SU-DHL-6 (cell line): ENCODE data around the gene VAT1L.

Experiments
- H2AFZ ChIP-seq: fragments of 200-600 bp; sonication (generic); 2 replicates; pipeline ENCODE4 v1.6.1; 2014; ENCODE audit warnings: low read depth, mild to moderate bottlenecking, moderate library complexity, mixed read lengths, antibody characterized with exemption, low read length; ENCODE audit not compliant: severe bottlenecking
- H3F3A ChIP-seq: fragments of 200-600 bp; shearing (Covaris generic); 2 replicates; pipeline ENCODE4 v1.6.0; 2016; ENCODE audit warnings: antibody characterized with exemption, mild to moderate bottlenecking; ENCODE audit not compliant: insufficient read depth
- H3K27ac ChIP-seq: fragments of 200-600 bp; sonication (generic); 2 replicates; pipeline ENCODE4 v1.5.1; 2016; ENCODE audit warnings: low read depth, mild to moderate bottlenecking, low read length, moderate library complexity, mixed read lengths
- H3K27me3 ChIP-seq: fragments of 200-600 bp; sonication (generic), shearing (Covaris generic); 2 replicates; pipeline ENCODE4 v1.6.0; 2014; ENCODE audit warnings: mild to moderate bottlenecking, low read length
- H3K36me3 ChIP-seq: fragments of 200-600 bp; sonication (generic); 2 replicates; pipeline ENCODE4 v1.6.1; 2014; ENCODE audit warnings: mild to moderate bottlenecking, low read length, mixed read lengths
- H3K4me2 ChIP-seq: fragments of 300-600, 200-600 bp; shearing (Covaris generic), sonication (generic); 2 replicates; pipeline ENCODE4 v1.6.0; 2014; ENCODE audit warnings: low read length, low read depth, mild to moderate bottlenecking; ENCODE audit not compliant: poor library complexity, severe bottlenecking
- H3K4me3 ChIP-seq: fragments of 200-600 bp; sonication (generic); 2 replicates; pipeline ENCODE4 v1.5.1; 2014; ENCODE audit warnings: antibody characterized with exemption, low read length, mild to moderate bottlenecking, mixed read lengths; ENCODE audit not compliant: insufficient read depth, poor library complexity, severe bottlenecking
- H3K79me2 ChIP-seq: fragments of 200-600 bp; sonication (generic); 2 replicates; pipeline ENCODE4 v1.6.1; 2014; ENCODE audit warnings: mild to moderate bottlenecking, low read length, moderate library complexity; ENCODE audit not compliant: insufficient read depth
- H3K9ac ChIP-seq: fragments of 200-600 bp; sonication (generic); 2 replicates; pipeline ENCODE4 v1.7.0; 2014; ENCODE audit warnings: mild to moderate bottlenecking, low read length
- H3K9me2 ChIP-seq: fragments of 200-600 bp; sonication (generic); replicated peaks from 2 replicates; pipeline ENCODE4 v1.6.1; 2014; ENCODE audit warnings: low read length; ENCODE audit not compliant: insufficient read depth
- H3K9me3 ChIP-seq: fragments of 200-600 bp; sonication (generic); 2 replicates; pipeline ENCODE4 v1.6.1; 2014; ENCODE audit warnings: low read length, mixed read lengths; ENCODE audit not compliant: insufficient read depth
- H4K20me1 ChIP-seq: fragments of 200-600 bp; sonication (generic); 2 replicates; pipeline ENCODE4 v1.6.1; 2014; ENCODE audit warnings: low read depth, mild to moderate bottlenecking, antibody characterized with exemption, low read length, moderate library complexity, mixed read lengths
- CTCF ChIP-seq: fragments of 200-600 bp; sonication (generic); IDR thresholded peaks from one replicate; pipeline ENCODE4 v1.5.1; 2017; ENCODE audit warnings: antibody characterized with exemption, mild to moderate bottlenecking, low read length, moderate library complexity; ENCODE audit not compliant: insufficient read depth, poor library complexity, severe bottlenecking
- EZH2phosphoT487 ChIP-seq: fragments of 200-600 bp; sonication (generic), shearing (Covaris generic); conservative IDR thresholded peaks from 2 replicates; pipeline ENCODE4 v1.6.1; 2018; ENCODE audit warnings: mild to moderate bottlenecking, antibody characterized with exemption, low read length, moderate library complexity, mixed read lengths

Gene VAT1L

GRCh38 chr16:77881355-77882030 is 93.1 kb downstream of the VAT1L start:
- Histone ChIP-seq H3K9me3 (no peaks in the 10 kb centered on the region), H3K27ac (no peak overlapping the region), H4K20me1 (no peaks in the 10 kb centered on the region), H2AFZ (no peak overlapping the region), H3K36me3 (no peaks in the 10 kb centered on the region), H3K27me3 (no peaks in the 10 kb centered on the region), H3K4me3 (no peak overlapping the region), H3F3A (no peaks in the 10 kb centered on the region), H3K9me2 (no peaks in the 10 kb centered on the region), H3K4me2 (no peak overlapping the region), H3K9ac (no peak overlapping the region), H3K79me2 (no peaks in the 10 kb centered on the region)
- TF ChIP-seq EZH2phosphoT487: no peak
- no peak for TF ChIP-seq CTCF

- no peak overlapping the region for H2AFZ ChIP-seq
Observed at GRCh38 chr16:77882358-77882757, 94.0 kb downstream of the VAT1L start.

DNA sequence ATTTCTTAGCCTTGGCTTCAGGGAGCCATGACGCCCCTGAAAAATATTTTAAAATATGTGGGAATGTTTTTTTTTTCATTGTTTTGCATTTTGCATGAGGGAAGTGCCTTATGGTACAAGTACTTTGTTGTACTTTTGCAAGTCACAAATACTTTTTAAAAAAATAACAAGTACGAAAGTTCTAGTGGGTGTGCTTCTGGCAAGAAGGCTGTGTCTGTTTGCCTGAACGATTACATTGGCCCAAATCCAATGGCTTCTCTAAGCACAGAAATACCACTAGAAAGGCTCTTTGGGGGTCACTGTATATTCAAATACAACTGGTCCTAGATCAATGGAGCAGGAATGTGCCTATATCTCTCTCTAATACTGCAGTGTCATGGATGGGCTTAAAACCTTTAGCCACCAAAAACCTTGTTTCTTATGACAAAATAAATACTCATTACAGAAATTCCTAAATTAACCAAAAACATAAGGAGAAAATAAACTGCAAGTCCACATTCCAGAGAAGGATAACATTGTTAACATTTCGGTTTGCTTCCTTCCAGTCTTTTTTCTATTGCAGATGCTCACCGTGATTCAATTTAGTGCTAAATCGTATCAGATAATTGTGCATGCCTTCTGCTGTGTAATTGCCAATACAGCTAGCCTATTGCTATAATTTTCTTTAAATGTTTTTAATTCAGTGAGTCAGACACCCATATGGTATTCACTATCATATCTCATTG is 97.4 kb downstream of the VAT1L start:
- H3K9me3 ChIP-seq: no peaks in the 10 kb centered on the region
- no peaks in the 10 kb centered on the region for H3K9me2 ChIP-seq
- H3K9ac ChIP-seq: no peak overlapping the region
- no peak overlapping the region for H2AFZ ChIP-seq
- H3K36me3 ChIP-seq: no peaks in the 10 kb centered on the region
- no peaks in the 10 kb centered on the region for H3K79me2 ChIP-seq
- H4K20me1 ChIP-seq: no peaks in the 10 kb centered on the region
- H3K4me2 ChIP-seq: no peak overlapping the region
- H3K27me3 ChIP-seq: no peaks in the 10 kb centered on the region
- TF ChIP-seq EZH2phosphoT487: no peak
- H3K27ac ChIP-seq: no peak overlapping the region
- H3F3A ChIP-seq: no peaks in the 10 kb centered on the region
- no peak overlapping the region for H3K4me3 ChIP-seq

More at GRCh38 chr16:77882358-77882757, 94.0 kb downstream of the VAT1L start:
- no peaks in the 10 kb centered on the region for H3K27me3 ChIP-seq
- H3K9ac ChIP-seq: no peak overlapping the region
- H3K4me2 ChIP-seq: no peak overlapping the region
- H3F3A ChIP-seq: no peaks in the 10 kb centered on the region
- H4K20me1 ChIP-seq: no peaks in the 10 kb centered on the region
- TF ChIP-seq CTCF: no peak
- TF ChIP-seq EZH2phosphoT487: no peak
- H3K79me2 ChIP-seq: no peaks in the 10 kb centered on the region
- H3K27ac ChIP-seq: no peak overlapping the region
- no peak overlapping the region for H3K4me3 ChIP-seq
- H3K9me2 ChIP-seq: no peaks in the 10 kb centered on the region
- no peaks in the 10 kb centered on the region for H3K36me3 ChIP-seq
- H3K9me3 ChIP-seq: no peaks in the 10 kb centered on the region

GRCh38 chr16:77888871-77889270 is 100.5 kb downstream of the VAT1L start:
- Histone ChIP-seq H3K9ac (no peak overlapping the region), H3K79me2 (no peaks in the 10 kb centered on the region), H4K20me1 (no peaks in the 10 kb centered on the region), H2AFZ (no peak overlapping the region), H3K9me2 (no peaks in the 10 kb centered on the region), H3K4me2 (no peak overlapping the region), H3K9me3 (no peaks in the 10 kb centered on the region), H3K4me3 (no peak overlapping the region), H3K27ac (no peak overlapping the region), H3K27me3 (no peaks in the 10 kb centered on the region), H3K36me3 (no peaks in the 10 kb centered on the region), H3F3A (no peaks in the 10 kb centered on the region)
- TF ChIP-seq EZH2phosphoT487 (no peak), CTCF (no peak)
